C4-2B (cell line): ENCODE results near the gene RBM4.

ENCODE experiments used
- ZFX ChIP-seq: fragments of 450-650 bp; IDR thresholded peaks from 2 replicates; pipeline ENCODE4 v1.6.1; 2017
- TF ChIP-seq, protein P1 (sequence below): fragments of 450-650 bp; conservative IDR thresholded peaks from 2 replicates; pipeline ENCODE4 v1.5.1; 2017; ENCODE audit warnings: mild to moderate bottlenecking

DNA sequence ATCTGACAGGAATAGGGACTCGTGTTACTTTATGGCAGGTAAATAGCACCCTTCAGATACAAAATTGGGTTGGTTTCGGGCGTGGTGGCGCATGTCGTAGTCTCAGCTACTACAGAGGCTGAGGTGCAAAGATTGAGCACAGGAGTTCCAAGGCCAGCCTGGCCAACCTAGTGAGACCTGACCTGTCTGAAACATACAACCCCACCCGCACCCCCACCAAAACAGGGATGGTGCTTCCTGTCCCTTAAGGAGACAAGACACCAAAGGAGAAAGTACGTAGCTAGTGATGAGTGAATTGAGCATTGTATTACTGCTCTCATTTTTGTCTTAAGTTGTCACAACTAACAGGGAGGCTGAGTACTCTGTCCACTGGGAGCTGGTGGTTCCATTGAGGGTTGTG, 14.1 kb downstream of the RBM4 start:
- TF ChIP-seq, protein P1, sequence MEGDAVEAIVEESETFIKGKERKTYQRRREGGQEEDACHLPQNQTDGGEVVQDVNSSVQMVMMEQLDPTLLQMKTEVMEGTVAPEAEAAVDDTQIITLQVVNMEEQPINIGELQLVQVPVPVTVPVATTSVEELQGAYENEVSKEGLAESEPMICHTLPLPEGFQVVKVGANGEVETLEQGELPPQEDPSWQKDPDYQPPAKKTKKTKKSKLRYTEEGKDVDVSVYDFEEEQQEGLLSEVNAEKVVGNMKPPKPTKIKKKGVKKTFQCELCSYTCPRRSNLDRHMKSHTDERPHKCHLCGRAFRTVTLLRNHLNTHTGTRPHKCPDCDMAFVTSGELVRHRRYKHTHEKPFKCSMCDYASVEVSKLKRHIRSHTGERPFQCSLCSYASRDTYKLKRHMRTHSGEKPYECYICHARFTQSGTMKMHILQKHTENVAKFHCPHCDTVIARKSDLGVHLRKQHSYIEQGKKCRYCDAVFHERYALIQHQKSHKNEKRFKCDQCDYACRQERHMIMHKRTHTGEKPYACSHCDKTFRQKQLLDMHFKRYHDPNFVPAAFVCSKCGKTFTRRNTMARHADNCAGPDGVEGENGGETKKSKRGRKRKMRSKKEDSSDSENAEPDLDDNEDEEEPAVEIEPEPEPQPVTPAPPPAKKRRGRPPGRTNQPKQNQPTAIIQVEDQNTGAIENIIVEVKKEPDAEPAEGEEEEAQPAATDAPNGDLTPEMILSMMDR = no peak
- TF ChIP-seq ZFX = no peak
